GM12878 (cell line): ENCODE data around the gene ZSWIM5. TPM values are rescaled to one million over a fixed set of nuclear protein-coding genes. Genes with fewer than 3 reads are reported as not detected.

Experiments
- ATAC-seq: fragments of 200-7000 bp; cut with Tn5 transposase; 3 replicates; pipeline ENCODE4 v1.9.1; 2020; ENCODE audit warnings: mild to moderate bottlenecking, moderate library complexity
- BruUV-seq: library from RNA; stranded (reverse); fragments of 400-500 nt; replicated peaks from 2 replicates; lab custom pipeline; 2021; lab: Mats Ljungman, UMichigan
- CTCF ChIA-PET: fragments of 300-600 bp; sonication (Branson Sonifier 250); formaldehyde crosslinking; extraction: SDS; loops from one replicate; lab custom pipeline; 2021; ENCODE audit warnings: inconsistent platforms; lab: Yijun Ruan, JAX
- POLR2A ChIA-PET: fragments of 350-600 bp; formaldehyde crosslinking; extraction: SDS; loops from one replicate; lab custom pipeline; 2021; ENCODE audit warnings: inconsistent platforms; lab: Charles Lee
- RAD21 ChIA-PET: fragments of 300-600 bp; sonication (Branson Sonifier 250); formaldehyde crosslinking; loops from one replicate; lab custom pipeline; 2023; ENCODE audit warnings: antibody characterized with exemption; ENCODE audit not compliant: unreplicated experiment; lab: Charles Lee
- SMC1A ChIA-PET: fragments of 300-600 bp; sonication (Branson Sonifier 250); formaldehyde crosslinking; loops from one replicate; lab custom pipeline; 2023; ENCODE audit not compliant: unreplicated experiment, uncharacterized antibody; lab: Charles Lee
- DNase-seq: peaks from one replicate; pipeline ENCODE4 v3.0.0-alpha.2; 2011; ENCODE audit warnings: low read depth, low spot score
- FAIRE-seq: peaks from 3 replicates; lab custom pipeline; 2011; peaks lifted over from hg19 to GRCh38; lab: Jason Lieb, UNC
- H2AFZ ChIP-seq: 2 replicates; pipeline ENCODE4 v1.6.0; 2011; ENCODE audit warnings: low read depth, low read length, control low read depth; ENCODE audit not compliant: control insufficient read depth
- H3K27ac ChIP-seq: 2 replicates; pipeline ENCODE4 v1.5.1; 2011; ENCODE audit warnings: control low read depth; ENCODE audit not compliant: control insufficient read depth, insufficient read depth
- H3K27me3 ChIP-seq, 2 experiments: replicated peaks in 1 of 2; 2 replicates each; pipeline versions ENCODE4 v1.6.0 to v1.6.1; 2011; ENCODE audit warnings: low read length in 1 of 2; ENCODE audit not compliant: control insufficient read depth in 2 of 2, insufficient read depth in 2 of 2
- H3K36me3 ChIP-seq, 2 experiments: 2 replicates each; pipeline ENCODE4 v1.5.1; 2011; ENCODE audit warnings: low read length in 1 of 2; ENCODE audit not compliant: control insufficient read depth in 2 of 2, insufficient read depth in 2 of 2
- H3K4me1 ChIP-seq: 2 replicates; pipeline ENCODE4 v1.6.1; 2011; ENCODE audit warnings: mild to moderate bottlenecking, low read length, moderate library complexity, mixed read lengths; ENCODE audit not compliant: control insufficient read depth, insufficient read depth
- H3K4me2 ChIP-seq: 2 replicates; pipeline ENCODE4 v1.6.0; 2011; ENCODE audit warnings: control low read depth; ENCODE audit not compliant: control insufficient read depth, insufficient read depth
- H3K4me3 ChIP-seq: fragments of 200-600 bp; sonication (generic); 2 replicates; pipeline ENCODE4 v1.5.1; 2016
- H3K79me2 ChIP-seq: 2 replicates; pipeline ENCODE4 v1.6.0; 2011; ENCODE audit warnings: low read length; ENCODE audit not compliant: control insufficient read depth, insufficient read depth
- H3K9ac ChIP-seq: 2 replicates; pipeline ENCODE4 v1.8.0; 2011; ENCODE audit warnings: low read length, control low read depth, mixed read lengths; ENCODE audit not compliant: control insufficient read depth, insufficient read depth
- H3K9me3 ChIP-seq: replicated peaks from 3 replicates; pipeline ENCODE4 v1.5.1; 2011; ENCODE audit warnings: mild to moderate bottlenecking, low read length; ENCODE audit not compliant: control insufficient read depth, insufficient read depth
- H4K20me1 ChIP-seq: 2 replicates; pipeline ENCODE4 v1.6.0; 2011; ENCODE audit not compliant: control insufficient read depth, insufficient read depth
- CTCF ChIP-seq, 3 experiments: IDR thresholded peaks in 2 of 3; conservative IDR thresholded peaks in 1 of 3; 2 replicates each; pipeline ENCODE4 v1.5.1; 2011; ENCODE audit warnings: low read depth in 3 of 3, low read length in 3 of 3, mild to moderate bottlenecking in 3 of 3, control low read depth in 2 of 3, moderate library complexity in 2 of 3, inconsistent platforms in 1 of 3, mixed read lengths in 1 of 3; ENCODE audit not compliant: control insufficient read depth in 2 of 3, insufficient read depth in 1 of 3; ENCODE audit errors: extremely low read depth in 1 of 3
- EED ChIP-seq: sonication (generic); IDR thresholded peaks from 2 replicates; pipeline ENCODE4 v1.6.1; 2016; ENCODE audit warnings: antibody characterized with exemption, low read depth
- ELK1 ChIP-seq: IDR thresholded peaks from 2 replicates; pipeline ENCODE4 v1.6.1; 2012; ENCODE audit warnings: low read depth, low read length, improper control_type of control experiment
- GABPA ChIP-seq: IDR thresholded peaks from 2 replicates; pipeline ENCODE4 v1.6.1; 2014; ENCODE audit warnings: antibody characterized with exemption, low read depth, mild to moderate bottlenecking, inconsistent platforms
- HDAC2 ChIP-seq: fragments of 200-600 bp; sonication (generic); IDR thresholded peaks from 2 replicates; pipeline ENCODE4 v1.6.1; 2017
- LARP7 ChIP-seq: fragments of 450-650 bp; IDR thresholded peaks from 2 replicates; pipeline ENCODE4 v1.6.1; 2017; ENCODE audit warnings: mild to moderate bottlenecking
- RAD21 ChIP-seq: IDR thresholded peaks from 2 replicates; pipeline ENCODE4 v1.6.1; 2011; ENCODE audit warnings: mild to moderate bottlenecking, low read depth, low read length, moderate library complexity; ENCODE audit not compliant: insufficient read depth
- SUPT20H ChIP-seq: IDR thresholded peaks from 2 replicates; pipeline ENCODE4 v1.6.1; 2011; ENCODE audit warnings: low read depth, mild to moderate bottlenecking, low read length, moderate library complexity, borderline replicate concordance; ENCODE audit not compliant: control insufficient read depth
- ZNF687 ChIP-seq: fragments of 450-650 bp; IDR thresholded peaks from 2 replicates; pipeline ENCODE4 v1.6.1; 2017; ENCODE audit warnings: mild to moderate bottlenecking, moderate library complexity
- WGBS: methylation state at CpG from one replicate; pipeline ENCODE4 v1.1.6; 2016; ENCODE audit warnings: low lambda C conversion rate; ENCODE audit not compliant: insufficient replicate concordance, insufficient coverage; ENCODE audit errors: missing lambda C conversion rate; 5-methylcytosine and 5-hydroxymethylcytosine counted together
- in situ Hi-C: fragments of 300-500 bp; cut with MboI; formaldehyde crosslinking; loops from 9 replicates; pipeline ENCODE4 v1.14.3; 2018; ENCODE audit warnings: mixed read lengths
- intact Hi-C: fragments of 100-400 bp; cut with micrococcal nuclease; formaldehyde crosslinking; loops from one replicate; pipeline ENCODE4 v1.14.2; 2022; ENCODE audit not compliant: unreplicated experiment
- polyA plus RNA-seq, 11 experiments: library from polyadenylated mRNA; depleted of rRNA in 4 of 11; unstranded in 6 of 11; stranded (reverse) in 5 of 11; fragments of >200 nt; fragmentation: Nextera tagmentation in 4 of 11; fragmentation: Illumina TruSeq in 1 of 11; extraction: Ambion mirVana in 4 of 11; extraction: Trizol in 1 of 11; gene quantifications; 1 replicate in 1 of 11; 2 replicates in 10 of 11; pipeline versions ENCODE4 v1.2.1 to v1.2.3, GENCODE V29; 2011 to 2016; ENCODE audit warnings: inconsistent platforms in 2 of 11, missing spikeins in 2 of 11, low read depth in 1 of 11
- total RNA-seq, 4 experiments: library from RNA; depleted of rRNA in 3 of 4; stranded (reverse); fragments of >200 nt in 3 of 4; fragmentation: Illumina TruSeq in 1 of 4; extraction: Trizol in 1 of 4; gene quantifications; 2 replicates each; pipeline versions ENCODE4 v1.2.1 to v1.2.3, GENCODE V29; 2013 to 2021

ZSWIM5 gene
- total and polyA plus RNA-seq, 10 of the 15 experiments (the other 5 are each of a cell fraction or from before 2014, with no cell fraction given) = 0.07 to 0.97 (median 0.34) TPM; not detected in 1

GRCh38 chr1:45230537-45230936 is 24.1 kb upstream of the ZSWIM5 start:
- BruUV-seq = no TSS peak
- Histone ChIP-seq H3K4me2 (no peak overlapping the region), H3K36me3 (no peaks in the 10 kb centered on the region), H3K79me2 (no peaks in the 10 kb centered on the region), H3K9ac (no peak overlapping the region), H3K4me3 (no peak overlapping the region), H4K20me1 (no peaks in the 10 kb centered on the region), H3K4me1 (no peaks in the 10 kb centered on the region), H3K27me3 (no peaks in the 10 kb centered on the region; a peak in 1 of 4 replicates), H3K9me3 (no peaks in the 10 kb centered on the region), H2AFZ (no peak overlapping the region), H3K27ac (no peak overlapping the region)
- FAIRE-seq (no peak), ATAC-seq (0 out of 3 replicates have a peak, but pooled peaks have one; percentile 21), DNase-seq (no peak)
- POLR2A ChIA-PET = no interaction called here
- WGBS = 0% methylated on average over 1 of the region's 1 CpG
- RAD21 ChIA-PET = no interaction called here
- SMC1A ChIA-PET = interaction anchor here (0.6 kb wide), 1 partner anchor 92 kb away, joined by 3 read pairs; no protein-coding TSS in a partner anchor
- in situ Hi-C loops (no loop called here), intact Hi-C loops (loop anchor here (10.0 kb wide), 1 partner anchor 216 kb away; the partner anchor contains the start of genes HECTD3 and UROD)
- CTCF ChIA-PET = no interaction called here
- TF ChIP-seq LARP7 (no peak), HDAC2 (no peak), EED (no peak), ELK1 (no peak), GABPA (no peak), SUPT20H (no peak), ZNF687 (no peak), CTCF (IDR thresholded peaks at IDR 0.05 in 2 of 3, conservative IDR thresholded peaks at IDR 0.05 in 1 of 3; ENCODE audit: control insufficient read depth in 2 of 3, extremely low read depth in 1 of 3, insufficient read depth in 1 of 3, low read depth in 3 of 3, low read length in 3 of 3) (peak in 1 of 3 experiments; percentile 15; a peak in 2 of 6 replicates), RAD21 (peak; percentile 49)
- TF ChIP-seq, all 136 proteins: peak for 2
